ENCODE results near the gene CSF2. TPM values are rescaled to one million over a fixed set of nuclear protein-coding genes. Genes with fewer than 3 reads are reported as not detected.

Gene CSF2
- total RNA-seq, 1 experiment from 2014 or later = 0.30 TPM

- CTCF ChIA-PET = no interaction called here
- no peaks in the 10 kb centered on the region for H3K27me3 ChIP-seq (ENCODE audit: insufficient read depth, low read length)
- no TSS peak for BruUV-seq (replicated peaks)
- H3K27ac ChIP-seq (ENCODE audit: low read depth, low read length) = no peak overlapping the region
- intact Hi-C loops (cut with micrococcal nuclease) = no loop called here
- H2AFZ ChIP-seq (ENCODE audit: low read depth, low read length, poor library complexity, severe bottlenecking) = no peak overlapping the region
- no peaks in the 10 kb centered on the region for H3K9me2 ChIP-seq (ENCODE audit: insufficient read depth)
- RAD21 ChIA-PET (ENCODE audit: low non-redundant PET in 1 of 2, low total read pairs in 2 of 2, uncharacterized antibody in 2 of 2, unreplicated experiment in 2 of 2) = no interaction called here
- POLR2A ChIA-PET = no interaction called here
- DNase-seq (ENCODE audit: low read depth, low spot score) (no peak), ATAC-seq (no peak)
- H3K9ac ChIP-seq (ENCODE audit: low read length) = no peak overlapping the region
- H3K79me2 ChIP-seq (ENCODE audit: insufficient read depth, low read length) = no peaks in the 10 kb centered on the region
- no peak overlapping the region for H3K4me2 ChIP-seq (ENCODE audit: low read length)
- no peaks in the 10 kb centered on the region for H3K9me3 ChIP-seq (ENCODE audit: control insufficient read depth in 1 of 2, insufficient read depth in 1 of 2, low read depth in 1 of 2, low read length in 2 of 2)
- no peak overlapping the region for H3K4me3 ChIP-seq (replicated peaks in 1 of 2; ENCODE audit: low read depth in 1 of 2, low read length in 2 of 2)
- TF ChIP-seq REST (IDR thresholded peaks at IDR 0.05; ENCODE audit: low read depth) (no peak), POLR2A (IDR thresholded peaks at IDR 0.05; ENCODE audit: borderline replicate concordance, extremely low read depth, insufficient read depth, insufficient read length) (no peak), ZFX (IDR thresholded peaks at IDR 0.05) (no peak), JUND (IDR thresholded peaks at IDR 0.05) (no peak), ATF3 (IDR thresholded peaks at IDR 0.05) (no peak), RAD21 (IDR thresholded peaks at IDR 0.05; ENCODE audit: low read depth) (no peak), POLR2AphosphoS5 (IDR thresholded peaks at IDR 0.05; ENCODE audit: low read depth, low read length) (no peak), SP1 (IDR thresholded peaks at IDR 0.05; ENCODE audit: low read depth) (no peak), CTCF (IDR thresholded peaks at IDR 0.05 in 2 of 3, conservative IDR thresholded peaks at IDR 0.05 in 1 of 3; ENCODE audit: borderline replicate concordance in 1 of 3, insufficient read depth in 1 of 3, low read depth in 2 of 3, low read length in 2 of 3) (no peak), MAX (IDR thresholded peaks at IDR 0.05) (no peak), CEBPB (IDR thresholded peaks at IDR 0.05; ENCODE audit: low read depth) (no peak), TCF7L2 (IDR thresholded peaks at IDR 0.05; ENCODE audit: borderline replicate concordance, extremely low read depth, insufficient read depth, insufficient read length) (no peak)
- H3K4me1 ChIP-seq (ENCODE audit: control insufficient read depth in 1 of 2, insufficient read depth in 2 of 2, low read length in 2 of 2) = no peaks in the 10 kb centered on the region
- H3K36me3 ChIP-seq (ENCODE audit: control insufficient read depth in 1 of 2, insufficient read depth in 2 of 2, low read length in 2 of 2) = no peaks in the 10 kb centered on the region
- no peaks in the 10 kb centered on the region for H4K20me1 ChIP-seq (ENCODE audit: insufficient read depth)
Observed at GRCh38 chr5:132057498-132058255, 15.9 kb upstream of the CSF2 start.

Measured in HCT116 (cell line).